Ishikawa (cell line): Measurements from ENCODE around the gene GMPR.

Experiments used
- CEBPB ChIP-seq: IDR thresholded peaks from 2 replicates; pipeline ENCODE4 v1.6.1; 2012
- CREB1 ChIP-seq: IDR thresholded peaks from 2 replicates; pipeline ENCODE4 v1.6.1; 2012; ENCODE audit warnings: low read depth
- EGR1 ChIP-seq: IDR thresholded peaks from 2 replicates; pipeline ENCODE4 v1.6.1; 2012
- EP300 ChIP-seq: IDR thresholded peaks from 2 replicates; pipeline ENCODE4 v1.6.1; 2012; ENCODE audit warnings: borderline replicate concordance
- FOXM1 ChIP-seq: IDR thresholded peaks from 2 replicates; pipeline ENCODE4 v1.6.1; 2012; ENCODE audit warnings: low read depth, borderline replicate concordance
- MAX ChIP-seq: IDR thresholded peaks from 2 replicates; pipeline ENCODE4 v1.6.1; 2012
- RAD21 ChIP-seq: IDR thresholded peaks from 2 replicates; pipeline ENCODE4 v1.6.1; 2012; ENCODE audit warnings: low read depth
- TCF12 ChIP-seq: IDR thresholded peaks from 2 replicates; pipeline ENCODE4 v1.6.1; 2012; ENCODE audit warnings: low read depth
- TEAD4 ChIP-seq: IDR thresholded peaks from 2 replicates; pipeline ENCODE4 v1.6.1; 2012
- YY1 ChIP-seq: IDR thresholded peaks from 2 replicates; pipeline ENCODE4 v1.6.1; 2012; ENCODE audit warnings: low read depth
- TF ChIP-seq, protein P1 (sequence below): IDR thresholded peaks from 2 replicates; pipeline ENCODE4 v1.6.1; 2012; ENCODE audit warnings: low read depth, mild to moderate bottlenecking
- TF ChIP-seq, protein P2 (sequence below): IDR thresholded peaks from 2 replicates; pipeline ENCODE4 v1.6.1; 2012

GMPR gene

GRCh38 chr6:16224409-16224808, 14.0 kb upstream of the GMPR start:
- TF ChIP-seq RAD21 (no peak), TCF12 (no peak), CEBPB (no peak), TEAD4 (no peak)
- TF ChIP-seq, protein P1, sequence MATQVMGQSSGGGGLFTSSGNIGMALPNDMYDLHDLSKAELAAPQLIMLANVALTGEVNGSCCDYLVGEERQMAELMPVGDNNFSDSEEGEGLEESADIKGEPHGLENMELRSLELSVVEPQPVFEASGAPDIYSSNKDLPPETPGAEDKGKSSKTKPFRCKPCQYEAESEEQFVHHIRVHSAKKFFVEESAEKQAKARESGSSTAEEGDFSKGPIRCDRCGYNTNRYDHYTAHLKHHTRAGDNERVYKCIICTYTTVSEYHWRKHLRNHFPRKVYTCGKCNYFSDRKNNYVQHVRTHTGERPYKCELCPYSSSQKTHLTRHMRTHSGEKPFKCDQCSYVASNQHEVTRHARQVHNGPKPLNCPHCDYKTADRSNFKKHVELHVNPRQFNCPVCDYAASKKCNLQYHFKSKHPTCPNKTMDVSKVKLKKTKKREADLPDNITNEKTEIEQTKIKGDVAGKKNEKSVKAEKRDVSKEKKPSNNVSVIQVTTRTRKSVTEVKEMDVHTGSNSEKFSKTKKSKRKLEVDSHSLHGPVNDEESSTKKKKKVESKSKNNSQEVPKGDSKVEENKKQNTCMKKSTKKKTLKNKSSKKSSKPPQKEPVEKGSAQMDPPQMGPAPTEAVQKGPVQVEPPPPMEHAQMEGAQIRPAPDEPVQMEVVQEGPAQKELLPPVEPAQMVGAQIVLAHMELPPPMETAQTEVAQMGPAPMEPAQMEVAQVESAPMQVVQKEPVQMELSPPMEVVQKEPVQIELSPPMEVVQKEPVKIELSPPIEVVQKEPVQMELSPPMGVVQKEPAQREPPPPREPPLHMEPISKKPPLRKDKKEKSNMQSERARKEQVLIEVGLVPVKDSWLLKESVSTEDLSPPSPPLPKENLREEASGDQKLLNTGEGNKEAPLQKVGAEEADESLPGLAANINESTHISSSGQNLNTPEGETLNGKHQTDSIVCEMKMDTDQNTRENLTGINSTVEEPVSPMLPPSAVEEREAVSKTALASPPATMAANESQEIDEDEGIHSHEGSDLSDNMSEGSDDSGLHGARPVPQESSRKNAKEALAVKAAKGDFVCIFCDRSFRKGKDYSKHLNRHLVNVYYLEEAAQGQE: no peak

DNA sequence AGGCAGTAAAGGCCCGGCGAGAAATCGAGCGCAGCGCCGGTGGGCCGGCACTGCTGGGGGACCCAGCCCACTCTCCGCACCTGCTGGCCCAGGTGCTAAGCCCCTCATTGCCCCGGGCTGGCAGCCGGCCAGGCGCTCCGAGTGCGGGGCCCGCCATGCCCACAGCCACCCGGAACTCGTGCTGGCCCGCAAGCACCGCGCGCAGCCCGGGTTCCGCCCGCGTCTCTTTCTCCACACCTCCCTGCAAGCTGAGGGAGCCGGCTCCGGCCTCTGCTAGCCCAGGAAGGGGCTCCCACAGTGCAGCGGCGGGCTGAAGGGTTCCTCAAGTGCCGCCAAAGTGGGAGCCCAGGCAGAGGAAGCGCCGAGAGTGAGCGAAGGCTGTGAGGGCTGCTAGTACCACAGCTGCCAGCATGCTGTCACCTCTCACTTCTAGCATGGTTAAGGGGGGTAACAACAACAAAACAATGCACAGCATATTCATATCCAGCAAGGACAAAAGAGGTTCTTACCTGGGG, 11.3 kb upstream of the GMPR start:
- TF ChIP-seq CREB1: no peak
- TF ChIP-seq, protein P1: no peak

GRCh38 chr6:16227605-16228004, 10.8 kb upstream of the GMPR start:
- no peak for TF ChIP-seq EGR1
- no peak for TF ChIP-seq RAD21
- no peak for TF ChIP-seq EP300
- TF ChIP-seq FOXM1: no peak
- no peak for TF ChIP-seq CEBPB
- TF ChIP-seq, protein P1: no peak
- TF ChIP-seq CREB1: no peak
- TF ChIP-seq YY1: no peak
- no peak for TF ChIP-seq MAX

DNA sequence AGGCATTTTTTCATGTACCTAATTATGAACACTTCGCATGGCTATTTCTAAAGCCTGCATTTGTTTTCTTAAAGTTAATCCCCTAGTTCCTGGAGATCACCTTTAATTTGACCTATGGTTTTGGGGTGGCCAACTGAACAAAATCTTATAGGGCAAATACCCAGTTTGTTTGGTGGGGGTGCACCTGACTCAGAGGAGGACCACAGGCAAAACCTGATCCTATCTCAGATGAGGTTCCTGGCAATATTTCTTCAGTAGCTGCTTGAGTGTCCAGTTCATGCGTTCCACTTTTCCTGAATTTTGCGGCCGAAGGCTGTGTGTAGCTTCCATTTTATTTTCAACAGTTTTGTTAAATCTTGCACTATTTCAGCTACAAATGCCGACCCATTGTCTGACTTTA, 10.3 kb upstream of the GMPR start:
- no peak for TF ChIP-seq RAD21
- TF ChIP-seq, protein P1: no peak
- TF ChIP-seq TCF12: no peak
- no peak for TF ChIP-seq TEAD4
- TF ChIP-seq, protein P2, sequence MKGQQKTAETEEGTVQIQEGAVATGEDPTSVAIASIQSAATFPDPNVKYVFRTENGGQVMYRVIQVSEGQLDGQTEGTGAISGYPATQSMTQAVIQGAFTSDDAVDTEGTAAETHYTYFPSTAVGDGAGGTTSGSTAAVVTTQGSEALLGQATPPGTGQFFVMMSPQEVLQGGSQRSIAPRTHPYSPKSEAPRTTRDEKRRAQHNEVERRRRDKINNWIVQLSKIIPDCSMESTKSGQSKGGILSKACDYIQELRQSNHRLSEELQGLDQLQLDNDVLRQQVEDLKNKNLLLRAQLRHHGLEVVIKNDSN: no peak
